ENCODE data around the gene CPXM2. TPM values are rescaled to one million over a fixed set of nuclear protein-coding genes. Genes with fewer than 3 reads are reported as not detected.

CPXM2 gene
- total RNA-seq, 1 experiment from 2014 or later: not detected

DNA sequence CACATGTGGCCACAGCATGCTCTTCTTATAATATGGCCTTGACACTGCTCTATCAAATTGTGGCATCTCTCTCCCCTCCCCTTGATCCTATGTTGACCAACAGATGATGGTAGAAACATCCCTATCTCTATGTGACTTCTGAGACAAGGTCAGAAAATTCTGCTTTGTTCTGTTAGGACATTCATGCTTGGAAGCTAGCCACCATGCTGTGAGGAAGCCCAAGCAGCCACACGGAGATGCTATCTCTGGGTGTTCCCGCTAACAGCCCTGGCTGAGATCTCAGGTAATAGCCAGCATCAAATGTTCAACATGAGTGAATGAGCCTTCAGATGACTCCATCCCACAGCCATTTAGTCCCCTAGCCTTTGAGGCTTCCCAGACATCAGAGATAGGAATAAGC is 36.8 kb upstream of the CPXM2 start:
- TF ChIP-seq, protein P1, sequence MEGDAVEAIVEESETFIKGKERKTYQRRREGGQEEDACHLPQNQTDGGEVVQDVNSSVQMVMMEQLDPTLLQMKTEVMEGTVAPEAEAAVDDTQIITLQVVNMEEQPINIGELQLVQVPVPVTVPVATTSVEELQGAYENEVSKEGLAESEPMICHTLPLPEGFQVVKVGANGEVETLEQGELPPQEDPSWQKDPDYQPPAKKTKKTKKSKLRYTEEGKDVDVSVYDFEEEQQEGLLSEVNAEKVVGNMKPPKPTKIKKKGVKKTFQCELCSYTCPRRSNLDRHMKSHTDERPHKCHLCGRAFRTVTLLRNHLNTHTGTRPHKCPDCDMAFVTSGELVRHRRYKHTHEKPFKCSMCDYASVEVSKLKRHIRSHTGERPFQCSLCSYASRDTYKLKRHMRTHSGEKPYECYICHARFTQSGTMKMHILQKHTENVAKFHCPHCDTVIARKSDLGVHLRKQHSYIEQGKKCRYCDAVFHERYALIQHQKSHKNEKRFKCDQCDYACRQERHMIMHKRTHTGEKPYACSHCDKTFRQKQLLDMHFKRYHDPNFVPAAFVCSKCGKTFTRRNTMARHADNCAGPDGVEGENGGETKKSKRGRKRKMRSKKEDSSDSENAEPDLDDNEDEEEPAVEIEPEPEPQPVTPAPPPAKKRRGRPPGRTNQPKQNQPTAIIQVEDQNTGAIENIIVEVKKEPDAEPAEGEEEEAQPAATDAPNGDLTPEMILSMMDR (IDR thresholded peaks at IDR 0.05; ENCODE audit: unreplicated experiment): no peak
- Mint-ChIP-seq H3K9me3 (ENCODE audit: unreplicated experiment) (peaks cover 23% of the 10 kb centered on the region), H3K4me1 (ENCODE audit: insufficient read depth, unreplicated experiment) (no peaks in the 10 kb centered on the region), H3K4me3 (ENCODE audit: unreplicated experiment) (no peak overlapping the region), H3K27ac (ENCODE audit: low read depth, unreplicated experiment) (no peak overlapping the region), H3K36me3 (ENCODE audit: insufficient read depth, unreplicated experiment) (no peaks in the 10 kb centered on the region), H3K27me3 (ENCODE audit: insufficient read depth, unreplicated experiment) (peaks cover 25% of the 10 kb centered on the region)
- ChIA-PET POLR2A (no interaction called here), CTCF (interaction anchor here (0.6 kb wide), 2 partner anchors 156 to 343 kb away, joined by 3 read pairs; no protein-coding TSS in a partner anchor)
- intact Hi-C loops (cut with micrococcal nuclease): no loop called here
- BruUV-seq (replicated peaks): no TSS peak
- DNase-seq (ENCODE audit: unreplicated experiment): no peak

DNA sequence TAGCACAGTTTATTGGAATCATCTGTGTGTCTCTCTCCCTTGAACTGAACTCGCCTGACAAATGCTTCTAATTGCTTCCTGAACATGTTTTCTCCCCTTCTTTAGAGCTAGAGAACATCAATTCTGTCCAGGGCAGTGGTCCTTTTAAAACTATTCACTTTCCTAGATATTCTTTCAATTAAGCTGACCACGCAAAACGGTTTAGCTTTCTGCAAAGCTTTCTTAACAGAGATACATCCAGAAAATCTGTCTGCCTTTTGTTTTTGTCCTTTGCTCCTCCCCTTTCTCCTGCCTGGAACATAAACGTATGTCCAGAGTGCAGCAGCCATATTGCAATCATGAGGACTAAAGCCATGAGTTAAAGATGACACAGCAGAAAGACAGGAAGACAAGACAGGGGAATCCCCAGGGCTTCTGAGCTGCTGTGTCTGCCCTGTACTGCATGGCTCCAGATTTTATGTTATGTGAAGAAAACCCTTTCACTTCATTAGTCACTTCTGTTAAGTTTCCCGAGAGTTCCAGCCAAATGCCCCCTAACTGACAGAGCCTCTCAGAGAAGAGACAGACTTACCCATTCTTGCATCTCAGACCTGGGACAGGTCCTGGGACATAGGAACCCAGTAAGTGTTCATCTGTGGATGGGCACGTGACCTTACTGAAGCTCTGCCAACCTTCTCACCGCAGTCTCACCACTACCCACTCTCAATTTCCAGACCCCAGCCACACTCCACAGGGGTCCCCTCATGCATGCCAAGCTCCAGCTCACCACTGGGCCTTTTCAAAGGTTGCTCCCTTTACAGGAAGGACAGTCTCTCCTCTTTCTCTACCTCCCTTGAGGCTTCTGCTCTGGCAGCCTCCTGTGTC is 35.0 kb upstream of the CPXM2 start:
- H3K9me3 Mint-ChIP-seq (ENCODE audit: unreplicated experiment): peaks cover 12% of the 10 kb centered on the region
- ChIA-PET POLR2A (no interaction called here), CTCF (no interaction called here)
- DNase-seq (ENCODE audit: unreplicated experiment): peak; percentile 30
- H3K27ac Mint-ChIP-seq (ENCODE audit: low read depth, unreplicated experiment): no peak overlapping the region
- TF ChIP-seq, protein P1 (IDR thresholded peaks at IDR 0.05; ENCODE audit: unreplicated experiment): no peak
- peaks cover 43% of the 10 kb centered on the region for H3K27me3 Mint-ChIP-seq (ENCODE audit: insufficient read depth, unreplicated experiment)
- no peak overlapping the region for H3K4me3 Mint-ChIP-seq (ENCODE audit: unreplicated experiment)
- no peaks in the 10 kb centered on the region for H3K36me3 Mint-ChIP-seq (ENCODE audit: insufficient read depth, unreplicated experiment)
- no peaks in the 10 kb centered on the region for H3K4me1 Mint-ChIP-seq (ENCODE audit: insufficient read depth, unreplicated experiment)
- BruUV-seq (replicated peaks): no TSS peak
- intact Hi-C loops (cut with micrococcal nuclease): no loop called here

DNA sequence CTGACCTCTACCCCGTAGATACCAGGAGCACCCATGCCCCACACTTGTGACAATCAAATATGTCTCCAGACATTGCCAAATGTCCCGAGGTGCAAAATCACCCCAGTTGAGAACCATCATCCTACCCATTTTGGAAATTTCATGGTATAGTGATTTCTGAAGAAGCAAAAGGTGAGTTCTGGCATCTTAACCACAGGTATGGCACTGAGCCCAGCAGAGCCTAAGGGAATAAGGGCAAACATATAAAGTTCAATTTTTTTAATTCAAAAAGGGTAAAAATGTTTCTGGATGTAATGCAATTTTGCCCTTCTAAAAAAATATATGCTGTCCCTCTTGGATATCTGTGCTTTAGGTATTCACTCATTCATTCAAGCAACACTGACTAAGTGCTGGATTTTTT is 30.5 kb upstream of the CPXM2 start:
- H3K27ac Mint-ChIP-seq (ENCODE audit: low read depth, unreplicated experiment): no peak overlapping the region
- intact Hi-C loops (cut with micrococcal nuclease): no loop called here
- H3K4me1 Mint-ChIP-seq (ENCODE audit: insufficient read depth, unreplicated experiment): no peaks in the 10 kb centered on the region
- ChIA-PET POLR2A (no interaction called here), CTCF (no interaction called here)
- TF ChIP-seq, protein P1 (IDR thresholded peaks at IDR 0.05; ENCODE audit: unreplicated experiment): no peak
- peaks cover 7% of the 10 kb centered on the region for H3K9me3 Mint-ChIP-seq (ENCODE audit: unreplicated experiment)
- H3K36me3 Mint-ChIP-seq (ENCODE audit: insufficient read depth, unreplicated experiment): no peaks in the 10 kb centered on the region
- no peak overlapping the region for H3K4me3 Mint-ChIP-seq (ENCODE audit: unreplicated experiment)
- peaks cover 71% of the 10 kb centered on the region for H3K27me3 Mint-ChIP-seq (ENCODE audit: insufficient read depth, unreplicated experiment)
- BruUV-seq (replicated peaks): no TSS peak
- DNase-seq (ENCODE audit: unreplicated experiment): no peak

DNA sequence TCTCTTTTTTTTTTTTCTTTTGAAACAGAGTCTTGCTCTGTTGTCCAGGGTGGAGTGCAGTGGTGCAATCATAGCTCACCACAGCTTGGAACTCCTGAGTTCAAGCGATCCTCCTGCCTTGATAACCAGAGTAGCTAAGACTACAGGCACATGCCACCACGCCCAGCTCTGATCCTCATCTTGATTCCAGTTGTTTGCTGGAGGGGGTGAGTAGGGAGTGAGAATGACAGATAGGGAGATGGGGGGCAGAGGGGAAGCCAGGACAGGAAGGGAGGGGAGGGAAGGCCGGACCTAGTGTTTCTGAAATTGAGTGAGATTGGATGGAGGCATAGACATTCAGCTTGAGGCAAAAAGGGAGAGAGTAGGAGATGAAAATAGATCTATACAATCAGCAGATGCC is 25.2 kb upstream of the CPXM2 start:
- Mint-ChIP-seq H3K27me3 (ENCODE audit: insufficient read depth, unreplicated experiment) (peaks cover 71% of the 10 kb centered on the region), H3K36me3 (ENCODE audit: insufficient read depth, unreplicated experiment) (no peaks in the 10 kb centered on the region), H3K4me1 (ENCODE audit: insufficient read depth, unreplicated experiment) (no peaks in the 10 kb centered on the region), H3K27ac (ENCODE audit: low read depth, unreplicated experiment) (no peak overlapping the region), H3K4me3 (ENCODE audit: unreplicated experiment) (no peak overlapping the region), H3K9me3 (ENCODE audit: unreplicated experiment) (peaks cover 7% of the 10 kb centered on the region)
- POLR2A ChIA-PET: interaction anchor here (0.7 kb wide), 2 partner anchors 21 to 31 kb away, joined by 3 read pairs; no protein-coding TSS in a partner anchor
- CTCF ChIA-PET: interaction anchor here (0.8 kb wide), 1 partner anchor 33 kb away, joined by 3 read pairs; no protein-coding TSS in a partner anchor
- no TSS peak for BruUV-seq (replicated peaks)
- no peak for DNase-seq (ENCODE audit: unreplicated experiment)
- intact Hi-C loops (cut with micrococcal nuclease): no loop called here
- TF ChIP-seq, protein P1 (IDR thresholded peaks at IDR 0.05; ENCODE audit: unreplicated experiment): no peak
